H1 (cell line): Measurements from ENCODE around the gene ANKRD2. TPM values are rescaled to one million over a fixed set of nuclear protein-coding genes. Genes with fewer than 3 reads are reported as not detected.

ENCODE experiments used
- KDM4A ChIP-seq: IDR thresholded peaks from one replicate; pipeline ENCODE4 v1.7.1; 2012; ENCODE audit warnings: low read depth, mild to moderate bottlenecking, moderate library complexity, low read length, inconsistent platforms; ENCODE audit not compliant: severe bottlenecking
- PHF8 ChIP-seq: fragments of 200-600 bp; sonication (generic); conservative IDR thresholded peaks from 2 replicates; pipeline ENCODE4 v1.7.1; 2012; ENCODE audit warnings: low read depth, mild to moderate bottlenecking, inconsistent platforms, low read length, moderate library complexity
- TEAD4 ChIP-seq: IDR thresholded peaks from 2 replicates; pipeline ENCODE4 v1.6.1; 2012; ENCODE audit warnings: low read depth, low read length, inconsistent platforms, mixed read lengths
- ZNF274 ChIP-seq: IDR thresholded peaks from 2 replicates; pipeline ENCODE4 v1.7.0; 2012; ENCODE audit warnings: low read length, borderline replicate concordance; ENCODE audit errors: extremely low read depth
- polyA plus RNA-seq, 7 experiments: library from polyadenylated mRNA; depleted of rRNA in 3 of 7; stranded (reverse) in 5 of 7; unstranded in 2 of 7; fragments of >200 nt in 5 of 7; fragments of 200-250 nt in 2 of 7; gene quantifications; 1 replicate in 5 of 7; 2 replicates in 1 of 7; 4 replicates in 1 of 7; pipeline versions ENCODE4 v1.2.1 to v1.2.3, GENCODE V29; 2011 to 2013; ENCODE audit warnings: missing spikeins in 2 of 7, mixed read lengths in 2 of 7
- total RNA-seq: library from RNA; stranded (reverse); fragmentation: NEBNext Ultra II Directional; extraction: Animal tissue kit (Norgen Biotek cat#: 25700); gene quantifications from 2 replicates; pipeline ENCODE4 v1.2.1, GENCODE V29; 2021

ANKRD2 gene
- total and polyA plus RNA-seq, 2 of the 8 experiments (the other 6 are each of a cell fraction or from before 2014, with no cell fraction given) = not detected

- TF ChIP-seq TEAD4 = no peak
- TF ChIP-seq ZNF274 = no peak
- no peak for TF ChIP-seq PHF8
- no peak for TF ChIP-seq KDM4A
Measured at GRCh38 chr10:97608991-97609561, 36.5 kb downstream of the ANKRD2 start (continued).
